HCT116 (cell line): ENCODE measurements around the gene GARIN5B. TPM values are rescaled to one million over a fixed set of nuclear protein-coding genes. Genes with fewer than 3 reads are reported as not detected.

ENCODE experiments used
- ATAC-seq: fragments of 200-7000 bp; cut with Tn5 transposase; 2 replicates; pipeline ENCODE4 v1.9.1; 2020; ENCODE audit warnings: mild to moderate bottlenecking, moderate library complexity
- BruUV-seq: library from RNA; stranded (reverse); fragments of 400-500 nt; replicated peaks from 2 replicates; lab custom pipeline; 2021; lab: Mats Ljungman, UMichigan
- CTCF ChIA-PET: fragments of 300-600 bp; sonication (Branson Sonifier 250); formaldehyde crosslinking; loops from one replicate; lab custom pipeline; 2021; ENCODE audit warnings: antibody characterized with exemption; lab: Charles Lee
- POLR2A ChIA-PET: fragments of 300-600, 350-600 bp; sonication (Branson Sonifier 250); formaldehyde crosslinking; loops from one replicate; lab custom pipeline; 2021; ENCODE audit warnings: antibody characterized with exemption; lab: Charles Lee
- RAD21 ChIA-PET, 2 experiments: fragments of 300-600 bp; sonication (Branson Sonifier 250); formaldehyde crosslinking; loops; one replicate each; lab custom pipeline; 2023; ENCODE audit warnings: low total read pairs in 2 of 2; ENCODE audit not compliant: uncharacterized antibody in 2 of 2, unreplicated experiment in 2 of 2, low non-redundant PET in 1 of 2; lab: Charles Lee
- DNase-seq: peaks from one replicate; pipeline ENCODE4 v3.0.0-alpha.2; 2010; ENCODE audit warnings: low read depth, low spot score
- H2AFZ ChIP-seq: fragments of 200-600 bp; shearing (Covaris generic), sonication (generic); 2 replicates; pipeline ENCODE4 v1.6.1; 2017; ENCODE audit warnings: low read depth, mixed run types, mixed read lengths, antibody characterized with exemption, low read length; ENCODE audit not compliant: poor library complexity, severe bottlenecking
- H3K27ac ChIP-seq: 2 replicates; pipeline ENCODE4 v1.5.1; 2012; ENCODE audit warnings: low read depth, low read length
- H3K27me3 ChIP-seq: fragments of 200-600 bp; sonication (generic); 2 replicates; pipeline ENCODE4 v1.6.1; 2016; ENCODE audit warnings: mixed run types, low read length, mixed read lengths; ENCODE audit not compliant: insufficient read depth
- H3K36me3 ChIP-seq, 2 experiments: fragments of 200-500 bp in 1 of 2; fragments of 200-600 bp in 1 of 2; sonication (Bioruptor generic) in 1 of 2; sonication (generic) in 1 of 2; 2 replicates each; pipeline versions ENCODE4 v1.5.1 to v1.6.1; 2014 to 2016; ENCODE audit warnings: low read length in 2 of 2, inconsistent platforms in 1 of 2, mixed read lengths in 1 of 2, mixed run types in 1 of 2; ENCODE audit not compliant: insufficient read depth in 2 of 2, control insufficient read depth in 1 of 2
- H3K4me1 ChIP-seq, 2 experiments: fragments of 200-600 bp in 1 of 2; sonication (generic) in 1 of 2; 2 replicates each; pipeline versions ENCODE4 v1.5.1 to v1.6.1; 2012 to 2017; ENCODE audit warnings: low read length in 2 of 2, inconsistent platforms in 1 of 2, mild to moderate bottlenecking in 1 of 2, mixed read lengths in 1 of 2, mixed run types in 1 of 2, moderate library complexity in 1 of 2; ENCODE audit not compliant: insufficient read depth in 2 of 2, control insufficient read depth in 1 of 2
- H3K4me2 ChIP-seq: fragments of 200-600 bp; sonication (generic); 2 replicates; pipeline ENCODE4 v1.6.1; 2017; ENCODE audit warnings: mixed run types, low read length, mixed read lengths
- H3K4me3 ChIP-seq, 2 experiments: fragments of 200-600 bp in 1 of 2; sonication (generic) in 1 of 2; replicated peaks in 1 of 2; 2 replicates each; pipeline ENCODE4 v1.5.1; 2011 to 2016; ENCODE audit warnings: low read length in 2 of 2, control low read depth in 1 of 2, low read depth in 1 of 2, mild to moderate bottlenecking in 1 of 2, mixed read lengths in 1 of 2, mixed run types in 1 of 2
- H3K79me2 ChIP-seq: fragments of 200-600 bp; sonication (generic); 2 replicates; pipeline ENCODE4 v1.6.1; 2017; ENCODE audit warnings: mild to moderate bottlenecking, mixed run types, low read length, moderate library complexity, mixed read lengths; ENCODE audit not compliant: insufficient read depth
- H3K9ac ChIP-seq: fragments of 200-600 bp; sonication (generic); 2 replicates; pipeline ENCODE4 v1.6.1; 2016; ENCODE audit warnings: low read length, mixed read lengths
- H3K9me2 ChIP-seq: fragments of 200-600 bp; sonication (generic), shearing (Covaris generic); 2 replicates; pipeline ENCODE4 v1.6.1; 2017; ENCODE audit warnings: mixed run types, mild to moderate bottlenecking, moderate library complexity; ENCODE audit not compliant: insufficient read depth
- H3K9me3 ChIP-seq, 2 experiments: fragments of 200-500 bp in 1 of 2; fragments of 200-600 bp in 1 of 2; sonication (Bioruptor generic) in 1 of 2; sonication (generic) in 1 of 2; 2 replicates each; pipeline ENCODE4 v1.6.1; 2014 to 2017; ENCODE audit warnings: low read length in 2 of 2, mixed read lengths in 2 of 2, inconsistent platforms in 1 of 2, low read depth in 1 of 2, mild to moderate bottlenecking in 1 of 2, mixed run types in 1 of 2, moderate library complexity in 1 of 2; ENCODE audit not compliant: control insufficient read depth in 1 of 2, insufficient read depth in 1 of 2
- H4K20me1 ChIP-seq: fragments of 200-600 bp; sonication (generic), shearing (Covaris generic); 2 replicates; pipeline ENCODE4 v1.6.1; 2017; ENCODE audit warnings: mixed run types, mild to moderate bottlenecking, moderate library complexity; ENCODE audit not compliant: insufficient read depth
- CBX3 ChIP-seq: IDR thresholded peaks from 2 replicates; pipeline ENCODE4 v1.6.1; 2012; ENCODE audit warnings: low read depth
- EZH2 ChIP-seq: fragments of 200-600 bp; sonication (generic); IDR thresholded peaks from 2 replicates; pipeline ENCODE4 v1.6.1; 2017; ENCODE audit warnings: antibody characterized with exemption, mixed run types
- FOSL1 ChIP-seq: IDR thresholded peaks from 2 replicates; pipeline ENCODE4 v1.6.1; 2012; ENCODE audit warnings: low read depth
- JUND ChIP-seq: IDR thresholded peaks from 2 replicates; pipeline ENCODE4 v1.6.1; 2012
- POLR2A ChIP-seq: IDR thresholded peaks from 2 replicates; pipeline ENCODE4 v1.7.0; 2011; ENCODE audit warnings: borderline replicate concordance; ENCODE audit not compliant: insufficient read depth, insufficient read length; ENCODE audit errors: extremely low read depth
- RAD21 ChIP-seq: IDR thresholded peaks from 2 replicates; pipeline ENCODE4 v1.6.1; 2012; ENCODE audit warnings: low read depth, mild to moderate bottlenecking
- REST ChIP-seq: IDR thresholded peaks from 2 replicates; pipeline ENCODE4 v1.6.1; 2012; ENCODE audit warnings: low read depth
- SIN3A ChIP-seq: IDR thresholded peaks from 2 replicates; pipeline ENCODE4 v1.6.1; 2012; ENCODE audit warnings: low read depth
- intact Hi-C: fragments of 100-400 bp; cut with micrococcal nuclease; formaldehyde crosslinking; loops from 2 replicates; pipeline ENCODE4 v1.10.0; 2022
- total RNA-seq: library from RNA; stranded (reverse); gene quantifications from one replicate; pipeline ENCODE4 v1.2.1, GENCODE V29; 2021; ENCODE audit not compliant: unreplicated experiment

GARIN5B gene
- total RNA-seq, 1 experiment from 2014 or later: not detected

GRCh38 chr19:55322204-55322885 is 40.7 kb downstream of the GARIN5B start:
- Histone ChIP-seq H3K27me3 (no peaks in the 10 kb centered on the region), H3K9me3 (no peaks in the 10 kb centered on the region), H2AFZ (no peak overlapping the region), H4K20me1 (no peaks in the 10 kb centered on the region), H3K9ac (no peak overlapping the region), H3K4me3 (no peak overlapping the region), H3K36me3 (no peaks in the 10 kb centered on the region), H3K27ac (no peak overlapping the region), H3K79me2 (no peaks in the 10 kb centered on the region), H3K4me2 (no peak overlapping the region), H3K4me1 (peaks cover 1 to 2% of the 10 kb centered on the region in 2 experiments; a peak in 3 of 4 replicates), H3K9me2 (no peaks in the 10 kb centered on the region)
- ATAC-seq (no peak), DNase-seq (no peak)
- ChIA-PET RAD21 (no interaction called here), POLR2A (no interaction called here), CTCF (interaction anchor here (2.6 kb wide), 1 partner anchor 20 kb away, joined by 12 read pairs; no protein-coding TSS in a partner anchor)
- intact Hi-C loops: no loop called here
- TF ChIP-seq RAD21: no peak
- no TSS peak for BruUV-seq

DNA sequence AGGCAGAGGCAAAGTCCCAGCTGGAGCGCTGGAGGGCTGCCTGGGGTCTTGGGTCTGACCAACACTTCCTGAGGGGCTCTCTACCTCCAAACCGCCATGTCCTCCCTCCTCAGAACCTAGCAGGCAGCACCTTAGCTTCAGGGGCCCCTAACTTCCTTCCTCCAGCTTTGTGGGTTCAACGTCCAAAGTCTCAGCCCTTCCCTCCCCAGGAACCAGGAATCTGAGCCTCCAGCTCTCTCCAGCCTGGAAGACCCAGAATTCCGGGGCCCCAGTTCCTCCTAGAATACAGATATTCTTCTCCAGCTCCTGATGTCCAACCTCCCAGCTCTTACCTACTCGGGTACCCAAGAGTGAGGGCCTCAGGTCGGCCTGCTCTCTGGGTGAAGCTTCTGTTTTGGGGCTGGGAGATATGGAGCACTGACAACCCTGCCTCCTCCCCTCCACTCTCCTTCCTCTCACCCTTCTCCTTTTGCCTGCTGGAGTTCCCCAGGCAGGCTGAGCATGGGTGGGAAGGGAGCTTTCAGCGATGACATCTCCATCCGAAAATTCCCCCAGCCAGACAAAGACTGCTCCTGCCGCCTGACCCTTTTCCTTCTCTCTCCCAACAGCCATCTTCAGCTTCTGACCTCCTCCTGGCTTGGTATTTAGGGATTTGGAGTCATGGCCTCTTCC is 41.5 kb downstream of the GARIN5B start:
- Histone ChIP-seq H3K79me2 (no peaks in the 10 kb centered on the region), H3K9me2 (no peaks in the 10 kb centered on the region), H3K4me2 (no peak overlapping the region), H3K4me1 (no peaks in the 10 kb centered on the region), H3K4me3 (no peak overlapping the region), H3K9ac (no peak overlapping the region), H3K27me3 (no peaks in the 10 kb centered on the region), H3K9me3 (no peaks in the 10 kb centered on the region), H3K27ac (no peak overlapping the region), H3K36me3 (no peaks in the 10 kb centered on the region), H2AFZ (no peak overlapping the region), H4K20me1 (no peaks in the 10 kb centered on the region)
- ChIA-PET POLR2A (no interaction called here), CTCF (interaction anchor here (2.6 kb wide), 1 partner anchor 20 kb away, joined by 12 read pairs; no protein-coding TSS in a partner anchor), RAD21 (no interaction called here)
- DNase-seq (no peak), ATAC-seq (no peak)
- TF ChIP-seq REST: no peak
- TF ChIP-seq POLR2A: no peak
- TF ChIP-seq CBX3: no peak
- TF ChIP-seq FOSL1: no peak
- no peak for TF ChIP-seq EZH2
- TF ChIP-seq JUND: no peak
- TF ChIP-seq SIN3A: no peak
- intact Hi-C loops: no loop called here
- no TSS peak for BruUV-seq
